ENCODE data around the gene GPC4. TPM values are rescaled to one million over a fixed set of nuclear protein-coding genes. Genes with fewer than 3 reads are reported as not detected.
A peak's percentile ranks its signal among the peaks of the same experiment; 100 is the strongest.

The GPC4 gene
- total RNA-seq, 2 donors from 2014 or later: 3.8 to 5.8 TPM

DNA sequence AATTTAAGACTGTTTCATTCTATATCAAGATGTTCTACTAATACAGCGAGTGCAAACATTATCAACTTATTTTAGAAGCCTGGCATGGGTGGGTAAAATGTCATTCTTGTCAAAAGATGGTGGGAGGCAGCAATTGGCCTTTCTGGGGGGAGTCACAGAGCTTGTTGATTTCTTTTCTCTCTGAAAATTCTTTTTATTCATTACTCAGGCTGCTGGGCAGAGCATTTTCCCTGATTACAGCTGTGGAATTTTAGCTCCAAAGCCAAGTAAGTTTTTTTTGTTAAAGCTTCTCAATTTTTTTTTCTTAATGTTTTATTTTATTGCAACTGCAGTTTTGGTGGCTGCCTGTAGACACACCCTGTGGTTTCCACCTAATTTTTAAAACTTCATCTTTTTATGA is 50.4 kb downstream of the GPC4 start:
- H3K9me3 ChIP-seq: no peaks in the 10 kb centered on the region
- no peak overlapping the region for H3K27ac ChIP-seq
- peaks cover 0 to 3% of the 10 kb centered on the region in 2 donors for H3K4me1 ChIP-seq
- no peaks in the 10 kb centered on the region for H3K36me3 ChIP-seq
- TF ChIP-seq, protein P1, sequence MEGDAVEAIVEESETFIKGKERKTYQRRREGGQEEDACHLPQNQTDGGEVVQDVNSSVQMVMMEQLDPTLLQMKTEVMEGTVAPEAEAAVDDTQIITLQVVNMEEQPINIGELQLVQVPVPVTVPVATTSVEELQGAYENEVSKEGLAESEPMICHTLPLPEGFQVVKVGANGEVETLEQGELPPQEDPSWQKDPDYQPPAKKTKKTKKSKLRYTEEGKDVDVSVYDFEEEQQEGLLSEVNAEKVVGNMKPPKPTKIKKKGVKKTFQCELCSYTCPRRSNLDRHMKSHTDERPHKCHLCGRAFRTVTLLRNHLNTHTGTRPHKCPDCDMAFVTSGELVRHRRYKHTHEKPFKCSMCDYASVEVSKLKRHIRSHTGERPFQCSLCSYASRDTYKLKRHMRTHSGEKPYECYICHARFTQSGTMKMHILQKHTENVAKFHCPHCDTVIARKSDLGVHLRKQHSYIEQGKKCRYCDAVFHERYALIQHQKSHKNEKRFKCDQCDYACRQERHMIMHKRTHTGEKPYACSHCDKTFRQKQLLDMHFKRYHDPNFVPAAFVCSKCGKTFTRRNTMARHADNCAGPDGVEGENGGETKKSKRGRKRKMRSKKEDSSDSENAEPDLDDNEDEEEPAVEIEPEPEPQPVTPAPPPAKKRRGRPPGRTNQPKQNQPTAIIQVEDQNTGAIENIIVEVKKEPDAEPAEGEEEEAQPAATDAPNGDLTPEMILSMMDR (IDR thresholded peaks at IDR 0.05): no peak
- no peak overlapping the region for H3K4me3 ChIP-seq
- no peaks in the 10 kb centered on the region for H3K27me3 ChIP-seq
- DNase-seq (ENCODE audit: low spot score): no peak

DNA sequence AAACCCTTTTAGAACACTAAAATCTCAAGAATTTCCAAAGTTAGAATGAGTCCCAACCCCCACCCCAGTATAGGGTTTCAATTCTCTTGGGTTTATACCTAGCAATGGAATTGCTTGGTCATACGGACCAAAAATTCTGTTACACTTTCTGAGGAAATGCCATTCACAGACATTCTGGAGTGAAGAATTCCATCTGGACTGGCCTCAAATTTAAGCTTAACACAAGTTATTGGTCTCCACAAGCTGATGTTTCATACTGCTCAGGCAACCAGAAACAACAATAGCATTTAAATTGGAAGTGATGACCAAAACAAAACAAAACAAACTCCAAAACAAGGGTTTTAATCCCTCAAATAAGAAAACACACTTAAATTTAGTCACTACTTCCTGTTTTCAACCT is 51.1 kb downstream of the GPC4 start:
- no peak for DNase-seq (ENCODE audit: low spot score)
- TF ChIP-seq, protein P1 (IDR thresholded peaks at IDR 0.05): no peak
- Histone ChIP-seq H3K9me3 (no peaks in the 10 kb centered on the region), H3K4me1 (peaks cover 0 to 3% of the 10 kb centered on the region in 2 donors), H3K27ac (no peak overlapping the region), H3K27me3 (no peaks in the 10 kb centered on the region), H3K4me3 (no peak overlapping the region), H3K36me3 (no peaks in the 10 kb centered on the region)

DNA sequence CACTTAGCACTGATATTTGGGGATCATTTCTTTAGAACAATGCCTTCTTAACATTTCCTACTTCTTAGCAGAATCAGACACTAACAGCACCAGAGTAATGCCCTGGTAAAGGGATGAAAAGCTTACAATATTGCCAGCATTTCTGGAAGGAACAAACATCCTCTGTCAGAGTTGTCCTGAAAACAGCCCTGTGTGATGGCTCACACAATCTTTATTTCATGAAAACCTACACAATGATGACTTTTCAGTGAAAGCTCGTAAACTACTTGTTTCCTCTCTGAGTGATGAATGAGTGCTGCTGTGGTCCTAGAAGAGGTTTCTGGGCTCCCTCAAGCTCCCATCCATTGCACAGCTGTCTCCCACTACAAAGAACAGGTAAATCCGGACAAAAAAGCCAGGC is 52.8 kb downstream of the GPC4 start:
- Histone ChIP-seq H3K4me3 (no peak overlapping the region), H3K9me3 (no peaks in the 10 kb centered on the region), H3K36me3 (no peaks in the 10 kb centered on the region), H3K27me3 (no peaks in the 10 kb centered on the region), H3K27ac (no peak overlapping the region), H3K4me1 (peaks cover 0 to 3% of the 10 kb centered on the region in 2 donors)
- no peak for DNase-seq (ENCODE audit: low spot score)
- TF ChIP-seq, protein P1 (IDR thresholded peaks at IDR 0.05): no peak

DNA sequence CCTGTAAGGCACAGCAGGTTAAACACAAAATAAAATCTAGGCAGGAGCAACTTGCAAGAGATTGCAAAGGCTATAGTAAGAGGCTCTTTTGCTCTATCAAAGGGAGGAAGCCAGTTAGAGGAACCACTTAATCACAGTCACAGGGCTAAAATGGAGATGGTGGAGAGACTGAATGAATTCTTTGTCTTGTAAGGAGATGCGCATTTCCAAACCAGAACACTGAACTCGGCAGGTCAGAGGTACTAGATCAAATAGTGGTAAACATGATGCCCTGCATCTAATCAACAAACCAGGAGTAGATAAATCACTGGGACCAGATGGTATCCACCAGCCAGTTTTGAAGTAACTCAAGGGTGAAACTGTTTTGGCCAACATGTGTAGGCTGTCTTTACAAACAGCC is 55.8 kb downstream of the GPC4 start:
- Histone ChIP-seq H3K36me3 (no peaks in the 10 kb centered on the region), H3K4me1 (peaks cover 0 to 3% of the 10 kb centered on the region in 2 donors), H3K27me3 (no peaks in the 10 kb centered on the region), H3K27ac (no peak overlapping the region), H3K9me3 (no peaks in the 10 kb centered on the region), H3K4me3 (no peak overlapping the region)
- TF ChIP-seq, protein P1 (IDR thresholded peaks at IDR 0.05): no peak
- DNase-seq (ENCODE audit: low spot score): no peak

DNA sequence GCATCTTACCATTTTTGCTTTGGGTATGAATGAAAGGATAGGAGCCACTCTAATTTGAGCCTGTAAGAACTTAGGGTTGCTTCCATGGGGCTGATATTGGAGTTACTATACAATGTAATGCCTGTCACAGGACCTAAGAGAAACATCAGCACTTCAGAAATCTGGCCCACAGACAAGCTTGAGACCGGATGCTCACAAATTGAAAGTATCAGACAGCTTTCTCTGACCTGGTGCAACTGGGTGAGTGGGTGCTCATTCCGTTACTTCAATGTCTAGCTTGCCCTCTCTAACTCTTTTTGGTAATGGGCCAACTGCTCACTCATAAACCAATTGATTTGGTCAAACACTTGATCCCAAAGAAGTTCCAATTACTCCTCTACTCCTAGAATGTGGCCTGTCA is 62.1 kb downstream of the GPC4 start:
- H3K9me3 ChIP-seq: no peaks in the 10 kb centered on the region
- TF ChIP-seq, protein P1 (IDR thresholded peaks at IDR 0.05): no peak
- no peaks in the 10 kb centered on the region for H3K36me3 ChIP-seq
- no peak for DNase-seq (ENCODE audit: low spot score)
- no peak overlapping the region for H3K4me3 ChIP-seq
- no peak overlapping the region for H3K27ac ChIP-seq
- H3K4me1 ChIP-seq: no peaks in the 10 kb centered on the region
- no peaks in the 10 kb centered on the region for H3K27me3 ChIP-seq

DNA sequence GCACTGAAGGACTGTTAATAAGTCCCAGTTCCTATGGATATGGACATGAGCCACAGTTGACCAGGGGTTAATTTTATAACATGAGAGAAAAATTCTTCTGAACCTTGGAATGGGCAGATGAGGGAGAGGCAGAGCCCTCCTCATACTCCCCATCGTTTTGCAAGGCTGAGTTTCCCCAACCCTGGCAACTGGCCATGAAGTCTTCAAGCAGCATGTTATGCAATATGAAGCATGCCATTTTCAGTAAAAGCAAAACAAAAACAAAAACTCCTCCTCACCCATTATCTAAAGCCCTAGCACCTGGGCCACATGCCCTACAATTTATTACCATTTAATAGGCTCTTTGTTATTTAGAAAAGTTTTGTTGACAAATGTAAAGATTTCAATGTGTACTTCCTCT is 64.5 kb downstream of the GPC4 start:
- DNase-seq (ENCODE audit: low spot score): peak; percentile 67
- Histone ChIP-seq H3K9me3 (no peaks in the 10 kb centered on the region), H3K4me3 (no peak overlapping the region), H3K36me3 (no peaks in the 10 kb centered on the region), H3K27ac (no peak overlapping the region), H3K27me3 (no peaks in the 10 kb centered on the region), H3K4me1 (no peaks in the 10 kb centered on the region)
- TF ChIP-seq, protein P1 (IDR thresholded peaks at IDR 0.05): no peak

All from right atrium auricular region (tissue), 2 donors.